Activated T-helper 2 cell treated with anti-CD3 and anti-CD28 coated beads, Interferon-gamma antibody, Interleukin-2, Interleukin-4, amounts not matched to agents 10 μg/mL and 5 μg/mL and 100 μg/mL, durations not matched to agents 14 hours and 24 hours and 36 hours (primary cell): ENCODE results near the gene MFN2. TPM values are rescaled to one million over a fixed set of nuclear protein-coding genes. Genes with fewer than 3 reads are reported as not detected.

Experiments used
- DNase-seq: peaks from one replicate; pipeline ENCODE4 v3.0.0; 2021; ENCODE audit warnings: low spot score
- H3K27ac Mint-ChIP-seq: one replicate; pipeline ENCODE4 v1.8.0; 2021; ENCODE audit warnings: mixed read lengths
- H3K27me3 Mint-ChIP-seq: one replicate; pipeline ENCODE4 v1.8.0; 2021; ENCODE audit warnings: low read depth, mixed read lengths
- H3K36me3 Mint-ChIP-seq: one replicate; pipeline ENCODE4 v1.8.0; 2021; ENCODE audit warnings: low read depth, mixed read lengths
- H3K4me1 Mint-ChIP-seq: one replicate; pipeline ENCODE4 v1.8.0; 2021; ENCODE audit warnings: low read depth, mixed read lengths
- H3K4me3 Mint-ChIP-seq: one replicate; pipeline ENCODE4 v1.8.0; 2021; ENCODE audit warnings: low read depth, mild to moderate bottlenecking, moderate library complexity, mixed read lengths
- H3K9me3 Mint-ChIP-seq: one replicate; pipeline ENCODE4 v1.8.0; 2021; ENCODE audit warnings: mixed read lengths
- intact Hi-C: fragments of 100-400 bp; cut with micrococcal nuclease; formaldehyde crosslinking; loops from one replicate; pipeline ENCODE4 v1.15.1; 2023
- total RNA-seq: library from RNA; stranded (reverse); gene quantifications from 2 replicates; pipeline ENCODE4 v1.2.3, GENCODE V29; 2022

Gene MFN2
- total RNA-seq, 1 donor from 2014 or later, result 69.5 TPM

DNA sequence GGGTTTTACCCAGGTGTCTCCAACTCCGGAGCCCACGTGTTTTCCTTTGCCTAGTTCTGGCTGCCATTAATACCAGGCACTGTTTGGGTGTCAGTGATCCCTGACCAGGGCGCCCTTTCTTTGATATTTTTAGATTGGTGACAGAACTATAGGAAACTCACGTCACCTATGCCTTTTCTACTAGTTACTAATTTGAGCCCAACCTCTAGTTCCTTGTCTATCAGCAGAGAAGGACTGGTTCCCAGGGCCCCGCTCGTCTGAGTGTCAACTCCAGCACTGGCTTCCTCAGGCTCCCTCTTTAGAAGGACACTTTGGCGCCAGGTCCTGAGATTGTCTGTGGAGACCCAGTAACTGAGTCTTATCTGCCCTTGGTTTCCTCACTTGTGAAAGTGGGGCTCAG is 9.4 kb downstream of the MFN2 start:
- no peak overlapping the region for H3K27ac Mint-ChIP-seq
- intact Hi-C loops, result no loop called here

GRCh38 chr1:11990303-11991032 is 10.2 kb downstream of the MFN2 start:
- Mint-ChIP-seq H3K36me3 (peaks cover 60% of the 10 kb centered on the region), H3K4me1 (peaks cover 3% of the 10 kb centered on the region), H3K27ac (no peak overlapping the region), H3K9me3 (no peaks in the 10 kb centered on the region), H3K27me3 (no peaks in the 10 kb centered on the region), H3K4me3 (no peak overlapping the region)
- DNase-seq, result no peak
- intact Hi-C loops, result no loop called here

More for the DNA sequence above, 9.4 kb downstream of the MFN2 start:
- DNase-seq, result no peak
- no peak overlapping the region for H3K4me3 Mint-ChIP-seq
- H3K36me3 Mint-ChIP-seq, result peaks cover 58% of the 10 kb centered on the region
- peaks cover 3% of the 10 kb centered on the region for H3K4me1 Mint-ChIP-seq
- H3K9me3 Mint-ChIP-seq, result no peaks in the 10 kb centered on the region
- no peaks in the 10 kb centered on the region for H3K27me3 Mint-ChIP-seq

GRCh38 chr1:11991969-11992676 is 11.9 kb downstream of the MFN2 start:
- Mint-ChIP-seq H3K9me3 (no peaks in the 10 kb centered on the region), H3K36me3 (peaks cover 69% of the 10 kb centered on the region)

GRCh38 chr1:11997081-11997850 is 17.0 kb downstream of the MFN2 start:
- Mint-ChIP-seq H3K4me3 (no peak overlapping the region), H3K9me3 (no peaks in the 10 kb centered on the region), H3K36me3 (peaks cover 73% of the 10 kb centered on the region), H3K27me3 (no peaks in the 10 kb centered on the region), H3K27ac (no peak overlapping the region), H3K4me1 (peaks cover 4% of the 10 kb centered on the region)
- no peak for DNase-seq
- intact Hi-C loops, result no loop called here

More at GRCh38 chr1:11991969-11992676, 11.9 kb downstream of the MFN2 start:
- Mint-ChIP-seq H3K4me3 (no peak overlapping the region), H3K27ac (no peak overlapping the region), H3K4me1 (peaks cover 3% of the 10 kb centered on the region), H3K27me3 (no peaks in the 10 kb centered on the region)
- intact Hi-C loops, result no loop called here
- no peak for DNase-seq

DNA sequence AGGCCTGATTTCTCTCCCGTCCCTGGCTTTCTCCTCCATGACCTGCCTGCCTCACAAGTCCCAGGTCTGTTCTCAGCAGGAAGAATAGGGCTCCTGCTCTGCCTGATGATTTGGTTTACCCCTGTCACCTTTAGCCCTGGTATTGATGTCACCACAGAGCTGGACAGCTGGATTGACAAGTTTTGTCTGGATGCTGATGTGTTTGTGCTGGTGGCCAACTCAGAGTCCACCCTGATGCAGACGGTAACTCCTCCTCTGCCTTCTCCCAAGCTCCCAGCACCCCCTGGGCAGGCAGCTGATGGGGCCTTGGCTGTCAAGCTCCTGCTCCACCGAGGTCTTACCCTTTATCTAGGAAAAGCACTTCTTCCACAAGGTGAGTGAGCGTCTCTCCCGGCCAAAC is 18.4 kb downstream of the MFN2 start:
- Mint-ChIP-seq H3K4me3 (no peak overlapping the region), H3K27ac (no peak overlapping the region), H3K4me1 (peaks cover 4% of the 10 kb centered on the region), H3K27me3 (no peaks in the 10 kb centered on the region), H3K36me3 (peaks cover 79% of the 10 kb centered on the region), H3K9me3 (no peaks in the 10 kb centered on the region)
- no peak for DNase-seq
- intact Hi-C loops, result no loop called here

DNA sequence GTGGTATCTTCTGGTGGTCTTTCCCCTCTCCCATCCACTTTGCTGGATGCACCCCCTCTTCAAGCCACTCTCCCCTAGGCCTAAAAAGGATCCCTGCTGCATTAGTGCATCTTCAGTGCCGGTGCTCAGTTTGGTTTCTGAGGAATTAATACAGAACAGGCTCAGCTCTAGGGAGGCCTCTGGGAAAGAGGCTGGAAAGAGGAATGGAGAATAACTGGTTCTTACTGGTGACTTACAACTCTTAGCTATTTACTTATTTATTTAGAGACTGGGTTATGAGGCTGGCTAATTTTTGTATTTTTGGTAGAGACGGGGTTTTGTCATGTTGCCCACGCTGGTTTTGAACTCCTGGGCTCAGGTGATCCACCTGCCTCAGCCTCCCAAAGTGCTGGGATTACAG is 19.0 kb downstream of the MFN2 start:
- Mint-ChIP-seq H3K27me3 (no peaks in the 10 kb centered on the region), H3K27ac (no peak overlapping the region), H3K9me3 (no peaks in the 10 kb centered on the region), H3K36me3 (peaks cover 82% of the 10 kb centered on the region), H3K4me1 (peaks cover 4% of the 10 kb centered on the region), H3K4me3 (no peak overlapping the region)
- DNase-seq, result no peak
- intact Hi-C loops, result no loop called here

- Mint-ChIP-seq H3K36me3 (peaks cover 84% of the 10 kb centered on the region), H3K4me3 (no peak overlapping the region), H3K4me1 (peaks cover 5% of the 10 kb centered on the region), H3K27me3 (no peaks in the 10 kb centered on the region), H3K9me3 (no peaks in the 10 kb centered on the region), H3K27ac (peak overlapping the region; percentile 38)
- DNase-seq, result peak; percentile 50
- intact Hi-C loops, result loop anchor here (5.0 kb wide), 1 partner anchor 36 kb away; no protein-coding TSS in a partner anchor
Measured at GRCh38 chr1:12001249-12001917, 21.1 kb downstream of the MFN2 start.

DNA sequence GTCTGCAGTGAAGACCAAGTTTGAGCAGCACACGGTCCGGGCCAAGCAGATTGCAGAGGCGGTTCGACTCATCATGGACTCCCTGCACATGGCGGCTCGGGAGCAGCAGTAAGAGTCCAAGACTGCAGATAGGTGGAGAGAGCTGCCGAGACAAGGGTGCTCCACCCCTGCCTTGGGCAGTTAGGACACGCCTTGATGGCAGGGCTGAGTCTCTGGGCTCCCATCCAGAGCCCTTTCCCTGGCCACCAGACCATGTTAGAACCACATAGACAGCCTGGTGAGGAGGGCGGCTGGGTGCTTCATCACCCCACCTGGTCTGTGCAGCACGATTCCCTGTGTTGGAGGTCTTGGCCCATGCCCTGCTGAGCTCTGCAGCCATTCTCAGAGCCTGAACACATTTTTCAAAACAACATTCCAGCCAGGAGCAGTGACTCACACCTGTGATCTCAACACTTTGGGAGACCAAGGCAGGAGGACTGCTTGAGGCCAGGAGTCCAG is 21.8 kb downstream of the MFN2 start:
- H3K36me3 Mint-ChIP-seq, result peaks cover 84% of the 10 kb centered on the region
- H3K27me3 Mint-ChIP-seq, result no peaks in the 10 kb centered on the region
- no peaks in the 10 kb centered on the region for H3K9me3 Mint-ChIP-seq
- H3K27ac Mint-ChIP-seq, result peak overlapping the region; percentile 38
- DNase-seq, result no peak
- no peak overlapping the region for H3K4me3 Mint-ChIP-seq
- H3K4me1 Mint-ChIP-seq, result peaks cover 5% of the 10 kb centered on the region
- intact Hi-C loops, result loop anchor here (5.0 kb wide), 1 partner anchor 35 kb away; no protein-coding TSS in a partner anchor

- Mint-ChIP-seq H3K9me3 (no peaks in the 10 kb centered on the region), H3K4me1 (peaks cover 5% of the 10 kb centered on the region), H3K4me3 (no peak overlapping the region), H3K27me3 (no peaks in the 10 kb centered on the region), H3K27ac (no peak overlapping the region), H3K36me3 (peaks cover 87% of the 10 kb centered on the region)
- no peak for DNase-seq
- intact Hi-C loops, result loop anchor here (5.0 kb wide), 1 partner anchor 34 kb away; no protein-coding TSS in a partner anchor
Measured at GRCh38 chr1:12003762-12004161, 23.5 kb downstream of the MFN2 start.

DNA sequence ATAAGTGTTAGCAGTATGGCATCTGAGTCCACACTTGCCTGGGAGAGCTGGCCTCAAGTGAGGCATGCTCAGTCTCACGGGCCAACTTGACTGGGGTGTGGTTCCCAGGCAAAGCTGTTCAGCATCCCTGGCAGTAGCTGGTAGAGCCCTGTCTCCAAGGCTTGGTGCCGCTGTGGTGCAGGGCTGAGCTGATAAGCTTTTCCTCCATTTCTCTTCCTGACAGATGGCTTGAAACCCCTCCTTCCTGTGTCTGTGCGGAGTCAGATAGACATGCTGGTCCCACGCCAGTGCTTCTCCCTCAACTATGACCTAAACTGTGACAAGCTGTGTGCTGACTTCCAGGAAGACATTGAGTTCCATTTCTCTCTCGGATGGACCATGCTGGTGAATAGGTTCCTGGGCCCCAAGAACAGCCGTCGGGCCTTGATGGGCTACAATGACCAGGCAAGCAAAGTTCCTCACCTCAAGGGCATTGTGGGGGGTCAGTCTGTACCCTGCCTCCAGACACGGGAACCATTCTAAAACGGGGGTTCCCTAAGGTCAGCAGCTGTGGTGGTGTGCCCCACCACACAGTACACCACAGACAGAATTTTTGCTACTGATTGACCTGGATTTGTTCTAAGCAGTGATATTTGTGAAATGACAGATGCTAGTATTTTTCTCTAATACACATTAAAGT is 25.4 kb downstream of the MFN2 start:
- Mint-ChIP-seq H3K27ac (no peak overlapping the region), H3K4me3 (no peak overlapping the region), H3K9me3 (no peaks in the 10 kb centered on the region), H3K4me1 (peaks cover 5% of the 10 kb centered on the region), H3K27me3 (no peaks in the 10 kb centered on the region), H3K36me3 (peaks cover 91% of the 10 kb centered on the region)
- DNase-seq, result no peak
- intact Hi-C loops, result no loop called here

DNA sequence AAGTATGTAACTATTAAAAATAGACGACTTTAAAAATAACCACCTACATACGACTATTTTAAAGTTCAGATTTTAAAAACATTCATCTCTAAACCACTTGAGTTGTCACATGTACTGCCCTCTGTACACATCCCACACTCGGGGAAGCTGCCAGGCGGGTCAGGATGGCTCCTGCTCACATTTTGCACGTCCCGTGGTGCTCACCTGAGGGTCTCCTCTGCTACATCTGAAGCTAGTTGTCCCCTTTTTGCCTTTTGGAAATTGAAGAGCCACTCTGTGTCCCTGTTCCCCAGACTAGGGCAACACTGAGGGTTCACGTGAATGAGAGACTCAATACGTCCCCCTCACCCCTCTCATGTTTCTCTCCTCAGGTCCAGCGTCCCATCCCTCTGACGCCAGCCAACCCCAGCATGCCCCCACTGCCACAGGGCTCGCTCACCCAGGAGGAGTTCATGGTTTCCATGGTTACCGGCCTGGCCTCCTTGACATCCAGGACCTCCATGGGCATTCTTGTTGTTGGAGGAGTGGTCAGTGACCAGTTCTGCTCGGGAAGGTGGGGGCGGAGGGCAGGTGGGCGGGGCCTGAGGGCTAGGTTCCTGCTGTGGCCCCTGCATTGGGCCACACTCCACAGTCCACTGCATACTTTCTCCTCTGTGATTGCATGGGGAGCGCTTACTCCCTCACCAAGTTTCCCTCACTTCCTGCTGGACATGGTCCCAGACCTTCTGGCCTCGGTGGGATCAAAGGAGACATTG is 26.1 kb downstream of the MFN2 start:
- H3K27ac Mint-ChIP-seq, result peak overlapping the region; percentile 38
- no peak overlapping the region for H3K4me3 Mint-ChIP-seq
- intact Hi-C loops, result no loop called here
- DNase-seq, result no peak
- H3K9me3 Mint-ChIP-seq, result no peaks in the 10 kb centered on the region
- peaks cover 5% of the 10 kb centered on the region for H3K4me1 Mint-ChIP-seq
- H3K36me3 Mint-ChIP-seq, result peaks cover 96% of the 10 kb centered on the region
- H3K27me3 Mint-ChIP-seq, result no peaks in the 10 kb centered on the region
